Naive B cell (primary cell): ENCODE results near the gene CTBS. TPM values are rescaled to one million over a fixed set of nuclear protein-coding genes. Genes with fewer than 3 reads are reported as not detected.
"Not testable (repeated sequence)": the region's sequence is repeated elsewhere in the genome, so short reads cannot be mapped to it uniquely, and the experiment has no call there.

Experiments
- ATAC-seq, 2 donors: fragments of 150-1000 bp; cut with Tn5 transposase; 2 replicates each; pipeline ENCODE4 v1.10.0; 2021; ENCODE audit warnings: low read depth in 2 of 2, mild to moderate bottlenecking in 2 of 2, moderate library complexity in 2 of 2
- DNase-seq: peaks from one replicate; pipeline ENCODE4 v3.0.0; 2022
- H3K27ac Mint-ChIP-seq, 6 donors: one replicate each; pipeline ENCODE4 v1.8.0; 2020 to 2022; ENCODE audit warnings: mild to moderate bottlenecking in 6 of 6, mixed read lengths in 6 of 6, moderate library complexity in 5 of 6, inconsistent platforms in 2 of 6
- H3K27me3 Mint-ChIP-seq, 3 donors: one replicate each; pipeline ENCODE4 v1.8.0; 2021 to 2022; ENCODE audit warnings: mixed read lengths in 3 of 3, mild to moderate bottlenecking in 1 of 3
- H3K36me3 Mint-ChIP-seq, 2 donors: one replicate each; pipeline ENCODE4 v1.8.0; 2020 to 2022; ENCODE audit warnings: mixed read lengths in 2 of 2, inconsistent platforms in 1 of 2, mild to moderate bottlenecking in 1 of 2
- H3K4me1 Mint-ChIP-seq, 3 donors: one replicate each; pipeline ENCODE4 v1.8.0; 2020 to 2022; ENCODE audit warnings: mixed read lengths in 3 of 3, inconsistent platforms in 1 of 3, mild to moderate bottlenecking in 1 of 3, moderate library complexity in 1 of 3
- H3K4me3 Mint-ChIP-seq, 8 donors: one replicate each; pipeline ENCODE4 v1.8.0; 2020 to 2022; ENCODE audit warnings: mild to moderate bottlenecking in 8 of 8, mixed read lengths in 8 of 8, moderate library complexity in 8 of 8, inconsistent platforms in 2 of 8
- H3K9me3 Mint-ChIP-seq, 7 donors: one replicate each; pipeline ENCODE4 v1.8.0; 2020 to 2022; ENCODE audit warnings: mixed read lengths in 7 of 7, mild to moderate bottlenecking in 5 of 7, inconsistent platforms in 2 of 7, moderate library complexity in 1 of 7
- polyA plus RNA-seq, 6 donors: library from polyadenylated mRNA; unstranded; fragments of 300-500 nt; fragmentation: Illumina TruSeq; gene quantifications; one replicate each; pipeline ENCODE4 v1.2.3, GENCODE V29; 2021; ENCODE audit warnings: low read depth in 6 of 6

Gene CTBS
- polyA plus RNA-seq, 6 donors from 2014 or later = 34.8 to 50.7 (median 40.2) TPM

- no peak for ATAC-seq
- H3K27ac Mint-ChIP-seq = peak overlapping the region in 1 of 6 donors; percentile 88
- peaks cover 6 to 8% of the 10 kb centered on the region in 2 donors for H3K36me3 Mint-ChIP-seq
- peaks cover 0 to 8% (median 0%) of the 10 kb centered on the region in 7 donors for H3K9me3 Mint-ChIP-seq
- peaks cover 2 to 9% (median 4%) of the 10 kb centered on the region in 3 donors for H3K4me1 Mint-ChIP-seq
- no peaks in the 10 kb centered on the region for H3K27me3 Mint-ChIP-seq
- no peak for DNase-seq
- no peak overlapping the region for H3K4me3 Mint-ChIP-seq
These were observed 64.1 kb downstream of the CTBS start for GRCh38 chr1:84510165-84510564.

- no peak for DNase-seq
- peak overlapping the region in 1 of 6 donors; percentile 27 for H3K27ac Mint-ChIP-seq
- no peaks in the 10 kb centered on the region for H3K27me3 Mint-ChIP-seq
- peaks cover 9 to 21% (median 14%) of the 10 kb centered on the region in 3 donors for H3K4me1 Mint-ChIP-seq
- peaks cover 8% of the 10 kb centered on the region in 2 donors for H3K36me3 Mint-ChIP-seq
- no peak for ATAC-seq
- peaks cover 0 to 8% (median 0%) of the 10 kb centered on the region in 7 donors for H3K9me3 Mint-ChIP-seq
- no peak overlapping the region for H3K4me3 Mint-ChIP-seq
These were observed 65.2 kb downstream of the CTBS start for GRCh38 chr1:84509029-84509428.

GRCh38 chr1:84508510-84508909 is 65.7 kb downstream of the CTBS start:
- Mint-ChIP-seq H3K9me3 (peaks cover 0 to 8% (median 0%) of the 10 kb centered on the region in 7 donors), H3K4me3 (peak overlapping the region in 2 of 8 donors; percentile 45 to 97), H3K27me3 (no peaks in the 10 kb centered on the region), H3K27ac (no peak overlapping the region), H3K4me1 (peaks cover 10 to 26% (median 19%) of the 10 kb centered on the region in 3 donors), H3K36me3 (peaks cover 8% of the 10 kb centered on the region in 2 donors)
- ATAC-seq (no peak), DNase-seq (no peak)

GRCh38 chr1:84507887-84508286 is 66.4 kb downstream of the CTBS start:
- peaks cover 15 to 32% (median 25%) of the 10 kb centered on the region in 3 donors for H3K4me1 Mint-ChIP-seq
- H3K27me3 Mint-ChIP-seq, ATAC-seq, DNase-seq, H3K9me3 Mint-ChIP-seq, H3K36me3 Mint-ChIP-seq: not testable (repeated sequence)
- peak overlapping the region in 3 of 8 donors; percentile 36 to 99 (median 97) for H3K4me3 Mint-ChIP-seq
- H3K27ac Mint-ChIP-seq = peak overlapping the region in 1 of 6 donors; percentile 6

- ATAC-seq (no peak), DNase-seq (no peak)
- Mint-ChIP-seq H3K9me3 (peaks cover 0 to 8% (median 0%) of the 10 kb centered on the region in 7 donors), H3K4me1 (peaks cover 15 to 39% (median 25%) of the 10 kb centered on the region in 3 donors), H3K4me3 (peak overlapping the region; percentile 92 to 99 (median 97)), H3K27ac (peak overlapping the region; percentile 87 to 98 (median 96)), H3K36me3 (peaks cover 8% of the 10 kb centered on the region in 2 donors), H3K27me3 (no peaks in the 10 kb centered on the region)
These were observed 67.3 kb downstream of the CTBS start for GRCh38 chr1:84506729-84507453.

- no peaks in the 10 kb centered on the region for H3K27me3 Mint-ChIP-seq
- H3K4me1 Mint-ChIP-seq = peaks cover 20 to 42% (median 32%) of the 10 kb centered on the region in 3 donors
- peaks cover 8% of the 10 kb centered on the region in 2 donors for H3K36me3 Mint-ChIP-seq
- peak within 1 kb of the TSS; percentile 97 to 100 (median 98) for H3K4me3 Mint-ChIP-seq
- ATAC-seq (peak; percentile 88 to 89), DNase-seq (peak; percentile 98)
- peaks cover 0 to 8% (median 0%) of the 10 kb centered on the region in 7 donors for H3K9me3 Mint-ChIP-seq
- peak within 1 kb of the TSS; percentile 92 to 98 (median 97) for H3K27ac Mint-ChIP-seq
These were observed 68.1 kb downstream of the CTBS start, which contains the start of the genes GNG5 and SPATA1 for GRCh38 chr1:84506002-84506728. Gene GNG5, minus strand, starts transcription at chr1:84506581. Its CDS starts 490 bp downstream, at chr1:84506091. Gene SPATA1, plus strand, starts transcription at chr1:84506386. Its CDS starts 9,974 bp downstream, at chr1:84516360.

- peaks cover 0 to 7% (median 0%) of the 10 kb centered on the region in 7 donors for H3K9me3 Mint-ChIP-seq
- peak overlapping the region; percentile 97 to 100 (median 98) for H3K4me3 Mint-ChIP-seq
- peaks cover 8% of the 10 kb centered on the region in 2 donors for H3K36me3 Mint-ChIP-seq
- no peaks in the 10 kb centered on the region for H3K27me3 Mint-ChIP-seq
- DNase-seq (no peak), ATAC-seq (peak; percentile 45 to 47)
- H3K27ac Mint-ChIP-seq = peak overlapping the region; percentile 92 to 98 (median 97)
- peaks cover 22 to 45% (median 35%) of the 10 kb centered on the region in 3 donors for H3K4me1 Mint-ChIP-seq
These were observed 68.7 kb downstream of the CTBS start for GRCh38 chr1:84505493-84506001.

- peak overlapping the region; percentile 94 to 100 (median 98) for H3K4me3 Mint-ChIP-seq
- ATAC-seq (no peak), DNase-seq (no peak)
- H3K27me3 Mint-ChIP-seq = no peaks in the 10 kb centered on the region
- H3K36me3 Mint-ChIP-seq = peaks cover 8% of the 10 kb centered on the region in 2 donors
- H3K27ac Mint-ChIP-seq = peak overlapping the region; percentile 75 to 98 (median 96)
- peaks cover 22 to 50% (median 35%) of the 10 kb centered on the region in 3 donors for H3K4me1 Mint-ChIP-seq
- peaks cover 0 to 5% (median 0%) of the 10 kb centered on the region in 7 donors for H3K9me3 Mint-ChIP-seq
These were observed 69.4 kb downstream of the CTBS start for GRCh38 chr1:84504580-84505492.

- Mint-ChIP-seq H3K27ac (no peak overlapping the region), H3K36me3 (peaks cover 1 to 8% of the 10 kb centered on the region in 2 donors), H3K9me3 (no peaks in the 10 kb centered on the region), H3K27me3 (no peaks in the 10 kb centered on the region), H3K4me3 (peak overlapping the region in 2 of 8 donors; percentile 24 to 97), H3K4me1 (peaks cover 22 to 52% (median 41%) of the 10 kb centered on the region in 3 donors)
- no peak for ATAC-seq
- DNase-seq = no peak
These were observed 71.3 kb downstream of the CTBS start for GRCh38 chr1:84502927-84503326.

Other genes with a start within 250 kb of the CTBS start
- not detected for gene DNASE2B, start 176.0 kb downstream of the CTBS start, polyA plus RNA-seq
- gene RPF1, start 95.2 kb downstream of the CTBS start, polyA plus RNA-seq = 100 to 1,000 TPM in 1 of 6 donors, 10 to 100 TPM in 5; 54.8 to 110 (median 60.0) TPM
- gene SPATA1, start 68.1 kb downstream of the CTBS start, polyA plus RNA-seq = under 1 TPM in 3 of 6 donors, not detected in 3; 0.23 to 0.96 (median 0.25) TPM
- gene GNG5, start 67.9 kb downstream of the CTBS start, polyA plus RNA-seq = 100 to 1,000 TPM; 277 to 361 (median 296) TPM
- 1 to 10 TPM; 3.9 to 6.9 (median 5.1) TPM for gene SSX2IP, start 116.0 kb upstream of the CTBS start, polyA plus RNA-seq